ENCODE measurements around the gene PRM2.
A peak's percentile ranks its signal among the peaks of the same experiment; 100 is the strongest.

The PRM2 gene

DNA sequence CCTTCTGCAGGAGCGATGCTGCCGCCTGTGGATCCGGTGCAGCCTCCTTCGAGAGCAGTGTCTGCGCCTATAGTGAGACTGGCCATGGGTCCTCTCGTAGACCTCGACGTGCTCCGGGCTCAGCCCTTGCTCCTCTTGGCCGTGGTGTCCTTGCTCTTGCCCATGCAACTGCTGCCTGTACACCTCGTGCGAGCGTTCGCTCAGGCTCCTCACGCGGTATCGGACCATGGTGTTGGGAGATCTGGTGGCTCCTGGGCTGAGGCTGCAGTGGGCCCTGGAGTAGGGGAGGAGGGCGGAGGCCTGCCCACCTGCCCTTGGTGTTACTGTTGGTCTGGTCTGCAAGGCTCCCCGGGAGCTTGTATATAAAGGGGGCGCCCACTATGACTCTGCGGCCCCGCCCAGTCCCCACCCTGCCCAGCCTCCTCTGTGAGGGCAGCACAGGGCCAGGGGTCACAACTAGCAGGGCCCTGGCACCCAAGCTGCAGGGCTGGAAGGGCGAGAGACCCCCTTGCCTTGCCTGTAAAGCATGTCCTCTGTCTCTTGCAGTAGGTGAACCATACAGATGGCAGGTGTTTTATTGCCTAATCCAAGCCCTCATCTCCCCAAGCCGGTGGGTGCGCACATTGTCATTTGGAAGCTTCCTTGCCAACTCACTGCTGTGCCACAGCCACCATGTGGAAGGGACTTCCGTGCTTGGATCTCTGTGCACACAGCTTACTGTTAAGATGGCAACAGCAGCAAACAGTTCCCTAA, at the start of gene PRM2:
PRM2 (minus strand) TSS at position 338 of the 753 bp plus-strand sequence; CDS start at position 228, 110 bp downstream.
- FAIRE-seq, result no peak
- DNase-seq (ENCODE audit: extremely low spot score, insufficient read length, low read depth), result no peak

DNA sequence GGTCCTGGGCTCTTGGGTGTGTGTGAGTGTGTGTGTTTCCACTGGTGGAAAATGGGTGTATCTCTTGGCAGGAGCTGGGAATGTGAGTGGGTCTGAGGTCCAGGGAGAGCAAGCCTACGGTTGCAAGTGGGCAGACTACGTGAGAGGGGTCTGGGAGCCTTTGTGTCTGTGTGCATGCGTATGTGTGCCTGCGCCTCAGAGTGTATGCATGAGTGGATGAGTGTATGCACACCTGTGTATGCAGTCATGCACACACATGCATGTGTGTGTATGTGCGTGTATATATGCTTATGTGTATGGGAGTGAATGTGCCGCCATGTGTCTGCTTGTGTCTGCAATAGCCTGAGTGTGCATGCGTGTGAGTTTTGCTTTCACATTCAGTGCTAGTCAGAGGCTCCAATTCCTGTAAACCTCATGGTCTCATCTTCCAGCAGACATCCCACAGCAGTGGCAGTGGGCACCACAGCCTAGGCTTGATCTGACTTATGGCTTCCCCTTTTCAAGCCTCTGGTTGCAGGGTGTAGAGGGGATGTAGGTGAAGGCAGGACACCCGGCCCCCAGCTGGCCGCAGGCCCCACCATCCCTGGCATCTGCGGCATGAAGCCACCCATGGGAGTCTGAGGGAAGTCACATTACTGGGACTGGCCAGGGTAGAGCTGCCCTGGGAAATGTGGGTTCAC, 49.3 kb upstream of the PRM2 start:
- DNase-seq (ENCODE audit: extremely low spot score, insufficient read length, low read depth) (no peak), FAIRE-seq (peak; percentile 77)

GRCh38 chr16:11323551-11324336, 47.5 kb upstream of the PRM2 start:
- DNase-seq (ENCODE audit: extremely low spot score, insufficient read length, low read depth) (no peak), FAIRE-seq (no peak)

GRCh38 chr16:11322823-11323222, 46.5 kb upstream of the PRM2 start:
- DNase-seq (ENCODE audit: extremely low spot score, insufficient read length, low read depth) (no peak), FAIRE-seq (no peak)

DNA sequence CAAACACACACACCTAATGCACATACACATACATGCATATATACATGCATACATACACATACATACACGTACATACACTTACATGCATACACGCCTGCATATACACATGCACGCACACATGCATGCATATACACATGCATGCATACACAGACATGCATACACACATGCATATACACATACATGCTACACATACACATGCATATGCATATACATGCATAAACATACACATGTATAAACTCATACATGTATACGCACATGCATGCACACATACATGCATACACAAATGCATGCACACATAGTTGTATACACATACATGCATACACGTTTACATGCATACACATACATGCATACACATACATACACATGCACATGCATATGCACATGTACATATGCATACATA, 45.4 kb upstream of the PRM2 start:
- DNase-seq (ENCODE audit: extremely low spot score, insufficient read length, low read depth), result no peak
- no peak for FAIRE-seq

DNA sequence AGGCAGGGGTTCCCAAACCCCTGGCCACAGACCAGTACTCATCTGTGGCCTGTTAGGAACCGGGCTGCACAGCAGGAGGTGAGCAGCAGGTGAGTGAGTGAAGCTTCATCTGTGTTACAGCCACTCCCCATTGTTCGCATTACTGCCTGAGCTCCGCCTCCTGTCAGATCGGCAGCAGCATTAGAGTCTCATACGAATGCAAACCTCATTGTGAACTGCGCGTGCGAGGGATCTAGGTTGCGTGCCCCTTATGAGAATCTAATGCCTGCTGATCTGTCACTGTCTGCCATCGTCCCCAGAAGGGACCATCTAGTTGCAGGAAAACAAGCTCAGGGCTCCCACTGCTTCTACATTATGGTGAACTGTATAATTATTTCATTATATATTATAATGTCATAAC, 43.9 kb upstream of the PRM2 start:
- FAIRE-seq (no peak), DNase-seq (ENCODE audit: extremely low spot score, insufficient read length, low read depth) (no peak)

GRCh38 chr16:11319529-11320146, 43.4 kb upstream of the PRM2 start:
- no peak for FAIRE-seq

DNA sequence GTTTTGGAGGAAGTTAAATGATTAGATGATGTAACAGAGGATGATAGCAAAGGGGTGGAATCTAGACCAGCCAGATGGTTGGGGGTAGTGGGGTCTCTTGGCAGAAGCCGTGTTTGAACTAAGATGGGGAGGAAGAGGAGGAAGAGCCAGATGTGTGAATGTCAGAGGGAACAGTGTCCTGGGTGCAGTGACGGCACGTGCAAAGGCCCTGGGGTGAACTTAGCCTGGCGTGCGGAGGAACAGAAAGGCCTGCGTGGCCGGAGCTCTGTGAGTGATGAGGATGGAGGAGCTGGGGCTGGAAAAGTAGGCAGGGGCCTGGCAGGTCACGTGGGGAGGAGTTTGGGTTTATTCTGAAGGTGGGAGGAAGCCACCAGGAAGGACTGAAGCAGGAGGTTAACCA, 42.5 kb upstream of the PRM2 start:
- FAIRE-seq (no peak), DNase-seq (ENCODE audit: extremely low spot score, insufficient read length, low read depth) (no peak)

More at GRCh38 chr16:11319529-11320146, 43.4 kb upstream of the PRM2 start:
- no peak for DNase-seq (ENCODE audit: extremely low spot score, insufficient read length, low read depth)

GRCh38 chr16:11316331-11317015, 40.2 kb upstream of the PRM2 start:
- DNase-seq (ENCODE audit: extremely low spot score, insufficient read length, low read depth), result no peak
- no peak for FAIRE-seq

DNA sequence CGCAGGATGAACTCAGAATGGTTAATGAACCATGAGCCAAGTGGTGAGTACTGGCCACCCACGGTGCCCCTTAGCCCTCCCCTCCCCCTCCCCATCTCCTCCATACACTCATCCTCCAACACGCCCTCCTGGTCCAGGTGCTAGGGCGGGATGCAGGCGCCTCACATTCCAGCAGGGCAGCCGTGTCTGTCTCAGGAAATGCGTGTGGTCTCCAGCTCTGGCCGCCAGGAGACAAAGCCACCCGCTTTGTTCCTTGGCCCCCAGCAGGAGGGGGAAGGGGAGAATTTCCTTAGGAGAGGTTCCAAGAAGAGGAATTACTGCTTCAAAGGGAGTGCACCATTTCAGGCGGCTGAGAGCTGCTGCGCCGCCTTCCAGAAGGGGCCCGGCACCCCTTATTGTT, 39.2 kb upstream of the PRM2 start:
- FAIRE-seq, result no peak
- no peak for DNase-seq (ENCODE audit: extremely low spot score, insufficient read length, low read depth)

- FAIRE-seq, result no peak
- no peak for DNase-seq (ENCODE audit: extremely low spot score, insufficient read length, low read depth)
These were observed 38.1 kb upstream of the PRM2 start for GRCh38 chr16:11314309-11314894.

- no peak for FAIRE-seq
These were observed 37.4 kb upstream of the PRM2 start for GRCh38 chr16:11313493-11314308.

DNA sequence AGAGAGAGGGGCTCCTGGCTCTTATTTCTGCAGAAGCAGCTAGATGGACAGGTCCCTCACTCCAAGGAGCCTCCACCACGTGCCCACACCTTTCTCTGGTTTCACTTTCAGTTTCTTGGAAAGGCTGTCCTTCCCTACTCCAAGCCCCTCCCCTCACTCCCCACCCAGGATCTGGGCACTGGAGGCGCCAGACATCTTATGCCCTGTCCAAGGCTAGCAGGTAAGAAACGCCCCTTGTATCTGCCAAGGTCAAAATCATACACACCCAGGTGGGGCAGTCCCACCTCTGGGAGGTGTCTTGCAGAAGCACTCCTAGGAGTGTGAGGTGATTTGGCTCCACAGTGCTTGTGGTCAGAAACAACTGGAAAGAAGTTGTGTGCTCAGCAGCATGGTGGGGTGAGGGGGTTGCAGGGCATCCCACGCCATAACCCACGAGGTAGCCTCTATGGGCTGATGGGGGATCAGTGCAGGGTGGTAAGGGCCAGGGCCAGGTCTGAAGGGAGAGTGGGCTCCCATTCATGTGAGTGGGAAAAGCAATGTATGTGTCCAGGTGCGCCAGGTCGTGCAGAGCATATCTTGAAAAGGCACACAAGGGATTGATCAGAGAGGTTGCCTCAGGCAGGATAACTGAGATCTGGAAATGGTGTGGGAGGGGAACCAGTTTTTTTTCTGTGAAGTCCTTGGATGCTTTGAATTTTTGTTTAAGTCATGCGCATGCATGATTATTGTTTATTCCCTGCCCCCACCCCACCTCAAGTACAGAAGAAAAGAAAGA, 36.6 kb upstream of the PRM2 start:
- DNase-seq (ENCODE audit: extremely low spot score, insufficient read length, low read depth) (no peak), FAIRE-seq (no peak)

More at GRCh38 chr16:11313493-11314308, 37.4 kb upstream of the PRM2 start:
- no peak for DNase-seq (ENCODE audit: extremely low spot score, insufficient read length, low read depth)

- DNase-seq (ENCODE audit: extremely low spot score, insufficient read length, low read depth) (no peak), FAIRE-seq (peak; percentile 86)
These were observed 34.8 kb upstream of the PRM2 start for GRCh38 chr16:11310997-11311561.

DNA sequence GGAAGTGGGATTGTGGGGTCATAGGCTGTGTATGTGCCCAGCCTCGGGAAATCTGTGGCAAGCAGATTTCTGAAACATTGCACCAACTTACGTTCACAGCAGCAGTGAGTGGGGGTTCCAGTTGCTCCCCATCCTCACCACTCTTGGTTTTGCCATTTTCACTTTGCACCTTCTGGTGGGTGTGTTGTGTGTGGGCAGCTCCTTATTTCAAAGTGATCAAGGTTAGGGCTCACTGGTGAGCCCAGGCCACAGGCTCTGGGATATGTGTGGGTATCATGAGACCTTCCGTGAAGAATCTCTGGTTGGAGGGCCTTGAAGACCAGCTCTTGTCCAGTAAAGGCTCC, 34.3 kb upstream of the PRM2 start:
- DNase-seq (ENCODE audit: extremely low spot score, insufficient read length, low read depth), result no peak
- FAIRE-seq, result no peak

DNA sequence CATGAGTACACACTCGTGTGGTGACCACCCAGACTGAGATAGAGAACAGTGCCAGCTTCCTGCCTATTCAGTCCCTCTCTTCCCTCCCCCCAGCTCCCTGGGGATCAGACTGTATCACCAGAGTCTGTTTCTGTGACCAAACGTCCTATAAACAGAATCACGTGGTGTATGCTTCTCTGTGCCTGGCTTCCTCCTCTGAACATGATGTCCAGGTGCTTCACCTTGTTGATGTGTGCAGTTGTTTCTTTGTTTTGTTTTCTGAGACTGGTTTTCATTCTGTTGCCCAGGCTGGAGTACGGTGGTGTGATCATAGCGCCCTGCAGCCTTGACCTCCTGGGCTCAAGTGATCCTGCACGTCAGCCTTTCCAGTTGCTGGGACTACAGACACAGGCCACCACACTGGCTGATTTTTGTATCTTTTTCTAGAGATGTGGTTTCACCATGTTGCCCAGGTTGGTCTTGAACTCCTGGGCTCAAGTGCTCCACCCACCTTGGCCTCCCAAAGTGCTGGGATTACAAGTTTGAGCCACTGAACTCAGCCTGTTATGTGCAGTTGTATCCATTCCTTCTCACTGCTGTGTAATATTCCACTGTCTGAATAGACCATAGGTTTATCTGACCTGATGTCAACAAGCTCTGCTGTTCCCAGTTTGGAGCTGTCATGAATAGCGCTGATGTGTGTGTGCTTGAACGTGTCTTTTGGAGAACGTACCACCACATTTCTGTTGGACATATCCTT, 33.8 kb upstream of the PRM2 start:
- DNase-seq (ENCODE audit: extremely low spot score, insufficient read length, low read depth) (no peak), FAIRE-seq (peak; percentile 62)
